ENCODE measurements around the gene SEMA4G.
"Not testable (repeated sequence)": the region's sequence is repeated elsewhere in the genome, so short reads cannot be mapped to it uniquely, and the experiment has no call there.

DNA sequence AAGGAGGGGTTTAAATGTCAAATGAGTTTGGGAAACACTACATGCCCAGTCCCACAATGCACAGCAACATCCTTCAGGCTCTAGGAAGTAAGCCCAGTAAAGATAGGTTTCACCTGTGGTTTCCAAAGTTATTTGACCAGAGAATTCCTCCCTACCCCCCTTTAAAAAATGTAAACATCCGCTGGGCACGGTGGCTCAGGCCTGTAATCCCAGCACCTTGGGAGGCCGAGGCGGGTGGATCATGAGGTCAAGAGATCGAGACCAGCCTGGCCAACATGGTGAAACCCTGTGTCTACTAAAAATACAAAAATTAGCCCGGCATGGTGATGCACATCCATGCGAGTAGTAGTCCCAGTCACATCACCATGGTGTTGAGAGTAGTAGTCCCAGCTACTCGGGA is 6.1 kb downstream of the SEMA4G start:
- TF ChIP-seq, protein P1, sequence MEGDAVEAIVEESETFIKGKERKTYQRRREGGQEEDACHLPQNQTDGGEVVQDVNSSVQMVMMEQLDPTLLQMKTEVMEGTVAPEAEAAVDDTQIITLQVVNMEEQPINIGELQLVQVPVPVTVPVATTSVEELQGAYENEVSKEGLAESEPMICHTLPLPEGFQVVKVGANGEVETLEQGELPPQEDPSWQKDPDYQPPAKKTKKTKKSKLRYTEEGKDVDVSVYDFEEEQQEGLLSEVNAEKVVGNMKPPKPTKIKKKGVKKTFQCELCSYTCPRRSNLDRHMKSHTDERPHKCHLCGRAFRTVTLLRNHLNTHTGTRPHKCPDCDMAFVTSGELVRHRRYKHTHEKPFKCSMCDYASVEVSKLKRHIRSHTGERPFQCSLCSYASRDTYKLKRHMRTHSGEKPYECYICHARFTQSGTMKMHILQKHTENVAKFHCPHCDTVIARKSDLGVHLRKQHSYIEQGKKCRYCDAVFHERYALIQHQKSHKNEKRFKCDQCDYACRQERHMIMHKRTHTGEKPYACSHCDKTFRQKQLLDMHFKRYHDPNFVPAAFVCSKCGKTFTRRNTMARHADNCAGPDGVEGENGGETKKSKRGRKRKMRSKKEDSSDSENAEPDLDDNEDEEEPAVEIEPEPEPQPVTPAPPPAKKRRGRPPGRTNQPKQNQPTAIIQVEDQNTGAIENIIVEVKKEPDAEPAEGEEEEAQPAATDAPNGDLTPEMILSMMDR (IDR thresholded peaks at IDR 0.05): not testable (repeated sequence)
- not testable (repeated sequence) for TF ChIP-seq ZFX (IDR thresholded peaks at IDR 0.05; ENCODE audit: borderline replicate concordance)

All from 22Rv1 (cell line).